ENCODE data around the gene PAPSS1. TPM values are rescaled to one million over a fixed set of nuclear protein-coding genes. Genes with fewer than 3 reads are reported as not detected.

PAPSS1 gene
- total and polyA plus RNA-seq, 9 of the 15 experiments (the other 6 are each of a cell fraction or from before 2014, with no cell fraction given): 21.1 to 53.9 (median 41.9) TPM

GRCh38 chr4:107719922-107720722 lies at the start of gene PAPSS1 (continued):
- peak in 1 of 2 experiments; percentile 88; a peak in 2 of 4 replicates for TF ChIP-seq ZNF639 (CRISPR knock-in tag; conservative IDR thresholded peaks at IDR 0.05 in 1 of 2, IDR thresholded peaks at IDR 0.05 in 1 of 2)
- no peak for TF ChIP-seq BRF2 (IDR thresholded peaks at IDR 0.05; ENCODE audit: borderline replicate concordance, insufficient read depth, insufficient read length)
- no peak for TF ChIP-seq MCM7 (IDR thresholded peaks at IDR 0.05)
- no peak for TF ChIP-seq KLF10 (CRISPR knock-in tag; IDR thresholded peaks at IDR 0.05)
- no peak for TF ChIP-seq RAD51 (IDR thresholded peaks at IDR 0.05; ENCODE audit: borderline replicate concordance, low read depth)
- peak; percentile 79 for TF ChIP-seq KDM5B (IDR thresholded peaks at IDR 0.05; ENCODE audit: insufficient replicate concordance, low read depth, low read length)
- TF ChIP-seq ATF6 (CRISPR knock-in tag; IDR thresholded peaks at IDR 0.05): no peak; the same call in 1 of the 2 replicates
- TF ChIP-seq HOXB6 (CRISPR knock-in tag; IDR thresholded peaks at IDR 0.05; ENCODE audit: borderline replicate concordance): no peak
- TF ChIP-seq CXXC5 (CRISPR knock-in tag; IDR thresholded peaks at IDR 0.05): peak; percentile 92
- TF ChIP-seq E2F8 (IDR thresholded peaks at IDR 0.05; ENCODE audit: low read depth, partially characterized antibody): peak; percentile 58
- TF ChIP-seq ZNF75A (CRISPR knock-in tag; IDR thresholded peaks at IDR 0.05): no peak
- no peak for TF ChIP-seq RFX7 (CRISPR knock-in tag; IDR thresholded peaks at IDR 0.05)

All from K562 (cell line).